GM12892 (cell line): Measurements from ENCODE around the gene HPN.
"Not testable (repeated sequence)": the region's sequence is repeated elsewhere in the genome, so short reads cannot be mapped to it uniquely, and the experiment has no call there.

Experiments used
- POLR2A ChIP-seq: IDR thresholded peaks from 2 replicates; pipeline ENCODE4 v1.6.1; 2011; ENCODE audit warnings: low read depth, low read length, control low read depth
- POLR2AphosphoS5 ChIP-seq: IDR thresholded peaks from 2 replicates; pipeline ENCODE4 v1.6.1; 2011; ENCODE audit warnings: low read depth, low read length, control low read depth

DNA sequence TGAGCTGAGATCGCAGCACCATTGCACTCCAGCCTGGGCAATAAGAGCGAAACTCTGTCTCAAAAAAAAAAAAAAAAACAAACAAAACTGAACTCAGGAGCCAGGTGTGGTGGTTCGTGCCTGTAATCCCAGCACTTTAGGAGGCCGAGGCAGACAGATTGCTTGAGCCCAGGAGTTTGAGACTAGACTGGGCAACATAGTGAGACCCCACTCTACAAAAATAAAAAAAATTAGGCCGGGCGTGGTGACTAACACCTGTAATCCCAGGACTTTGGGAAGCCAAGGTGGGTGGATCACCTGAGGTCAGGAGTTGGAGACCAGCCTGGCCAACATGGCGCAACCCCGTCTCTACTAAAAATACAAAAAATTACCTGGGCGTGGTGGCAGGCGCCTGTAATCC lies 60.4 kb downstream of the HPN start:
- not testable (repeated sequence) for TF ChIP-seq POLR2AphosphoS5, POLR2A
